DOHH2 (cell line): Measurements from ENCODE around the gene HS2ST1.

Experiments used
- H3F3A ChIP-seq: fragments of 200-600 bp; sonication (generic), shearing (Covaris generic); 2 replicates; pipeline ENCODE4 v1.6.0; 2016; ENCODE audit warnings: antibody characterized with exemption, mild to moderate bottlenecking; ENCODE audit not compliant: control insufficient read depth, insufficient read depth
- H3K27ac ChIP-seq: fragments of 200-600 bp; sonication (generic); 2 replicates; pipeline ENCODE4 v1.5.1; 2014; ENCODE audit warnings: low read depth, mild to moderate bottlenecking, low read length, moderate library complexity
- H3K27me3 ChIP-seq: fragments of 200-600 bp; sonication (generic); 2 replicates; pipeline ENCODE4 v1.6.1; 2014; ENCODE audit warnings: mild to moderate bottlenecking, low read length, mixed read lengths; ENCODE audit not compliant: control insufficient read depth
- H3K36me3 ChIP-seq: fragments of 200-600 bp; sonication (generic); 2 replicates; pipeline ENCODE4 v1.6.1; 2014; ENCODE audit warnings: mild to moderate bottlenecking, low read length, moderate library complexity, mixed read lengths; ENCODE audit not compliant: control insufficient read depth
- H3K4me1 ChIP-seq: fragments of 200-600 bp; sonication (generic); 2 replicates; pipeline ENCODE4 v1.6.1; 2014; ENCODE audit warnings: mild to moderate bottlenecking, low read length, mixed read lengths; ENCODE audit not compliant: control insufficient read depth
- H3K4me2 ChIP-seq: fragments of 200-600 bp; sonication (generic); 2 replicates; pipeline ENCODE4 v1.6.0; 2014; ENCODE audit warnings: mild to moderate bottlenecking, low read length, moderate library complexity
- H3K4me3 ChIP-seq: fragments of 200-600 bp; sonication (generic); 2 replicates; pipeline ENCODE4 v1.5.1; 2014; ENCODE audit warnings: mild to moderate bottlenecking, low read length, mixed read lengths
- H3K79me2 ChIP-seq: fragments of 200-600 bp; sonication (generic); 2 replicates; pipeline ENCODE4 v1.6.1; 2014; ENCODE audit warnings: mild to moderate bottlenecking, low read length, mixed read lengths; ENCODE audit not compliant: control insufficient read depth
- H3K9me2 ChIP-seq: fragments of 200-600 bp; sonication (generic); replicated peaks from 2 replicates; pipeline ENCODE4 v1.6.1; 2014; ENCODE audit warnings: mild to moderate bottlenecking, low read length, mixed read lengths; ENCODE audit not compliant: control insufficient read depth
- H3K9me3 ChIP-seq: fragments of 200-600 bp; sonication (generic); 2 replicates; pipeline ENCODE4 v1.6.1; 2014; ENCODE audit warnings: antibody characterized with exemption, low read length, mixed read lengths; ENCODE audit not compliant: control insufficient read depth, insufficient read depth
- H4K20me1 ChIP-seq: fragments of 200-600 bp; sonication (generic); 2 replicates; pipeline ENCODE4 v1.6.0; 2014; ENCODE audit warnings: low read depth, mild to moderate bottlenecking, antibody characterized with exemption, low read length, moderate library complexity; ENCODE audit not compliant: control insufficient read depth, insufficient read depth
- EZH2phosphoT487 ChIP-seq: fragments of 200-600 bp; sonication (generic); IDR thresholded peaks from 2 replicates; pipeline ENCODE4 v1.6.1; 2017; ENCODE audit warnings: borderline replicate concordance, mild to moderate bottlenecking, antibody characterized with exemption, low read length, moderate library complexity, mixed read lengths
- TF ChIP-seq, protein P1 (sequence below): fragments of 200-600 bp; sonication (generic); IDR thresholded peaks from one replicate; pipeline ENCODE4 v1.5.1; 2014; ENCODE audit warnings: antibody characterized with exemption, mild to moderate bottlenecking, low read depth, low read length; ENCODE audit not compliant: poor library complexity, severe bottlenecking

Gene HS2ST1

DNA sequence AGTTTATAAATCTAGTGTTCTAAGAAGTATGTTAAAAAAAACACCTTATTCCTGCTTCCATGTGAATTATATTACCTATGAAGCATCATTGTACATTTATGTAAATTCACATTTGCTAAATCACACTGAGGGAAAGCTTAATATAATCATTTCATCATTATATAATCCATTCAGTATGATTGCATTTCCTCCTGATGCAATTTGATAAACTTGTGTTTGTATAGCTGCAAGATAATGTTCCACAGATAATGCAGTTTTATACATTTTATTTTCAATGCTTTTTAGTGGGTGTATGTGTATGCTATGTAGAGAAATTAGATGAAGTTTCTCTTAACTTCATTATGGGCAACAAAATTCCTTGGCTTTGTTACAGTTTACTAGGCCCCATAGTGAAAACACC lies 79.6 kb downstream of the HS2ST1 start:
- H3K9me2 ChIP-seq = no peaks in the 10 kb centered on the region
- H3K4me2 ChIP-seq = no peak overlapping the region
- peaks cover 54% of the 10 kb centered on the region for H3K36me3 ChIP-seq
- peaks cover 19% of the 10 kb centered on the region for H3K4me1 ChIP-seq
- H3F3A ChIP-seq = no peaks in the 10 kb centered on the region
- H3K27ac ChIP-seq = no peak overlapping the region
- no peaks in the 10 kb centered on the region for H3K9me3 ChIP-seq
- H3K4me3 ChIP-seq = no peak overlapping the region
- H3K79me2 ChIP-seq = peaks cover 96% of the 10 kb centered on the region
- no peaks in the 10 kb centered on the region for H3K27me3 ChIP-seq
- no peaks in the 10 kb centered on the region for H4K20me1 ChIP-seq
- TF ChIP-seq EZH2phosphoT487 = no peak
- TF ChIP-seq, protein P1, sequence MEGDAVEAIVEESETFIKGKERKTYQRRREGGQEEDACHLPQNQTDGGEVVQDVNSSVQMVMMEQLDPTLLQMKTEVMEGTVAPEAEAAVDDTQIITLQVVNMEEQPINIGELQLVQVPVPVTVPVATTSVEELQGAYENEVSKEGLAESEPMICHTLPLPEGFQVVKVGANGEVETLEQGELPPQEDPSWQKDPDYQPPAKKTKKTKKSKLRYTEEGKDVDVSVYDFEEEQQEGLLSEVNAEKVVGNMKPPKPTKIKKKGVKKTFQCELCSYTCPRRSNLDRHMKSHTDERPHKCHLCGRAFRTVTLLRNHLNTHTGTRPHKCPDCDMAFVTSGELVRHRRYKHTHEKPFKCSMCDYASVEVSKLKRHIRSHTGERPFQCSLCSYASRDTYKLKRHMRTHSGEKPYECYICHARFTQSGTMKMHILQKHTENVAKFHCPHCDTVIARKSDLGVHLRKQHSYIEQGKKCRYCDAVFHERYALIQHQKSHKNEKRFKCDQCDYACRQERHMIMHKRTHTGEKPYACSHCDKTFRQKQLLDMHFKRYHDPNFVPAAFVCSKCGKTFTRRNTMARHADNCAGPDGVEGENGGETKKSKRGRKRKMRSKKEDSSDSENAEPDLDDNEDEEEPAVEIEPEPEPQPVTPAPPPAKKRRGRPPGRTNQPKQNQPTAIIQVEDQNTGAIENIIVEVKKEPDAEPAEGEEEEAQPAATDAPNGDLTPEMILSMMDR = no peak

DNA sequence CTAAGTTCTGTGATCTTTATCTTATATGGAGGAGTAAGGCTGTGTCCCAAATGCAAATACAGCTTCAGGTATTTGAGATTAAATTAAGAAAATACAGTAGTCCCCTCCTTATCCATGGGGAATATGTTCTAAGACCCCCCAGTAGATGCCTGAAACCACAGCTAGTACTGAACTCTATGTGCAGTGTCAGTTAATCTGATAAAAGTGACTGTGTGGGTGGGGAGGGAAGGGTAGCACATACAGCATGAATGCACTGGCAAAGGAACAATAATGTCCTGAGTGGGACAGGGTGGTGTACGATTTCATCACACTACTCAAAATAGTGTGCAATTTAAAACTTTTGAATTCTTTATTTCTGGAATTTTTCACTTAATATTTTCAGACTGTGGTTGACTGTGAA lies 83.1 kb downstream of the HS2ST1 start:
- Histone ChIP-seq H3K79me2 (peaks cover 99% of the 10 kb centered on the region), H3F3A (no peaks in the 10 kb centered on the region), H3K9me3 (no peaks in the 10 kb centered on the region), H3K4me2 (no peak overlapping the region), H3K4me1 (peaks cover 19% of the 10 kb centered on the region), H3K36me3 (peaks cover 47% of the 10 kb centered on the region), H4K20me1 (no peaks in the 10 kb centered on the region), H3K9me2 (no peaks in the 10 kb centered on the region), H3K27ac (no peak overlapping the region), H3K4me3 (no peak overlapping the region), H3K27me3 (no peaks in the 10 kb centered on the region)
- no peak for TF ChIP-seq EZH2phosphoT487
- TF ChIP-seq, protein P1 = no peak

DNA sequence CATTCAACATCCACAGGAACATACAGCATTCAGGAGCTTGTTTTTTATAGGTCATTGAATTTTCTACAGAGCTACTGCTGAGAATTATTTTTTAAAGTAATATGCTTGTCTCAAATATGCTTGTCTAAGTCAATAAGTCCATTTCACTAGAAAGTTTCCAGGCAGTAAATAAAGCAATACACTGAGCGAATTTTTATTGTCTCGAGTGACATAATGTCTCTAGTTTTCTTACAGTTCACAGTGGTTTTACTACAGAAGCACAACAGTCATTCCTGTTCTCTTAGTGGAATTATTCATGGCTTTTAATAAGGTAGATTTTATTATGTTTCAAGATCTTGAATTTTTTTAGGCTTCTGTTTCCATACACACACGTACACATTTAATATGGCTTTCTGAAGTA lies 83.8 kb downstream of the HS2ST1 start:
- no peaks in the 10 kb centered on the region for H3K9me3 ChIP-seq
- H3K4me2 ChIP-seq = no peak overlapping the region
- peaks cover 44% of the 10 kb centered on the region for H3K36me3 ChIP-seq
- peaks cover 99% of the 10 kb centered on the region for H3K79me2 ChIP-seq
- TF ChIP-seq, protein P1 = no peak
- TF ChIP-seq EZH2phosphoT487 = no peak
- no peak overlapping the region for H3K4me3 ChIP-seq
- H3F3A ChIP-seq = no peaks in the 10 kb centered on the region
- H3K27me3 ChIP-seq = no peaks in the 10 kb centered on the region
- H3K9me2 ChIP-seq = no peaks in the 10 kb centered on the region
- H4K20me1 ChIP-seq = no peaks in the 10 kb centered on the region
- H3K27ac ChIP-seq = no peak overlapping the region
- peaks cover 13% of the 10 kb centered on the region; the same call in 1 of the 2 replicates for H3K4me1 ChIP-seq

DNA sequence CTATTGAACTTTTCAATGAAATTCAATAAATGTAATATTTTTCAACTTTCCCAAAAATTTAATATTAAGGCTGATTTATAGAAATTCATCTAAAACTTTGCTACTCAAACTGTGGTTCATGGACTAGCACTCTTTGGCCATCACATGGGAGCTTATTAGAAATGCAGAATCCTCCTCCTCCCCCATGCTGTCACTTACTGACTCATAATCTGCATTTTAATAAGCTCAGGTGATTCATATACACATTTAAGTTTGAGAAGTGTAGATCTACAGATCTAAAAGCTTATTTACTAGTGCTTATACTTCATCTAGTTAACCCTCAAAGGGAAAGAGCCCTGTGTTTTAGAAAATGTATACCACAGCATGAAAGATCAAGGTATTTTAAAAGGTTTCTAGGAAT lies 84.3 kb downstream of the HS2ST1 start:
- TF ChIP-seq EZH2phosphoT487 = no peak
- TF ChIP-seq, protein P1 = no peak
- Histone ChIP-seq H4K20me1 (no peaks in the 10 kb centered on the region), H3K27ac (no peak overlapping the region)

More for the DNA sequence above, 84.3 kb downstream of the HS2ST1 start:
- H3K4me2 ChIP-seq = no peak overlapping the region
- peaks cover 45% of the 10 kb centered on the region for H3K36me3 ChIP-seq
- peaks cover 12% of the 10 kb centered on the region; the same call in 1 of the 2 replicates for H3K4me1 ChIP-seq
- no peak overlapping the region for H3K4me3 ChIP-seq
- peaks cover 99% of the 10 kb centered on the region for H3K79me2 ChIP-seq
- no peaks in the 10 kb centered on the region for H3K27me3 ChIP-seq
- H3K9me2 ChIP-seq = no peaks in the 10 kb centered on the region
- no peaks in the 10 kb centered on the region for H3F3A ChIP-seq
- H3K9me3 ChIP-seq = no peaks in the 10 kb centered on the region
